Prostate gland (tissue), 2 donors: Measurements from ENCODE around the gene RAPGEF2.

Experiments used
- POLR2A ChIP-seq: fragments of 450-650 bp; IDR thresholded peaks from one replicate; pipeline ENCODE4 v1.6.1; 2016; ENCODE audit warnings: antibody characterized with exemption, mild to moderate bottlenecking
- POLR2AphosphoS5 ChIP-seq: sonication (generic); formaldehyde crosslinking; IDR thresholded peaks from one replicate; pipeline ENCODE4 v1.6.1; 2017; ENCODE audit warnings: antibody characterized with exemption
- TF ChIP-seq, protein P1 (sequence below), 4 experiments: fragments of 200-600 bp in 2 of 4; fragments of 450-650 bp in 2 of 4; sonication (generic) in 2 of 4; IDR thresholded peaks; 1 replicate in 3 of 4; 2 replicates in 1 of 4; pipeline ENCODE4 v1.5.1; 2016 to 2019; ENCODE audit warnings: antibody characterized with exemption in 4 of 4, mild to moderate bottlenecking in 2 of 4, moderate library complexity in 2 of 4

DNA sequence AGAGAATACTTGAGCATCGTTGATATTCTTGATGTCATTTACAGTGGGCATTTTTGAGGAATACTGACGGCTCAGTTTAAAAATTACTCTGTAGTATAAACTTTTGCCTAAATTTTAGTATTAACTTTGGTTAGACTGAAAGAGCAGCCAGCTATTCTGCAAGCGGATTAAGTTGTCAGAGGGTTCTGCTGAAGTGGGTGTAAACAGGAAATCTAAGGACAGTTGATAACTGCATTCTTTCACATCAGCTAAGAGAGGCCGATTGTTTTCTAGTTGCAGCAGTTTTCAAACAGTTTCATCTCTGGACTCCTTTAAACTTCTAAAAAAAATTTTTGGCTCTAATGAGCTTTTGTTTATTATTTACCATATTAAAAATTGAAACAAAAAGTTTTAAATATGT, 149.6 kb downstream of the RAPGEF2 start:
- TF ChIP-seq, protein P1, sequence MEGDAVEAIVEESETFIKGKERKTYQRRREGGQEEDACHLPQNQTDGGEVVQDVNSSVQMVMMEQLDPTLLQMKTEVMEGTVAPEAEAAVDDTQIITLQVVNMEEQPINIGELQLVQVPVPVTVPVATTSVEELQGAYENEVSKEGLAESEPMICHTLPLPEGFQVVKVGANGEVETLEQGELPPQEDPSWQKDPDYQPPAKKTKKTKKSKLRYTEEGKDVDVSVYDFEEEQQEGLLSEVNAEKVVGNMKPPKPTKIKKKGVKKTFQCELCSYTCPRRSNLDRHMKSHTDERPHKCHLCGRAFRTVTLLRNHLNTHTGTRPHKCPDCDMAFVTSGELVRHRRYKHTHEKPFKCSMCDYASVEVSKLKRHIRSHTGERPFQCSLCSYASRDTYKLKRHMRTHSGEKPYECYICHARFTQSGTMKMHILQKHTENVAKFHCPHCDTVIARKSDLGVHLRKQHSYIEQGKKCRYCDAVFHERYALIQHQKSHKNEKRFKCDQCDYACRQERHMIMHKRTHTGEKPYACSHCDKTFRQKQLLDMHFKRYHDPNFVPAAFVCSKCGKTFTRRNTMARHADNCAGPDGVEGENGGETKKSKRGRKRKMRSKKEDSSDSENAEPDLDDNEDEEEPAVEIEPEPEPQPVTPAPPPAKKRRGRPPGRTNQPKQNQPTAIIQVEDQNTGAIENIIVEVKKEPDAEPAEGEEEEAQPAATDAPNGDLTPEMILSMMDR (IDR thresholded peaks at IDR 0.05): no peak
- no peak for TF ChIP-seq POLR2A
- TF ChIP-seq POLR2AphosphoS5: no peak
